Ovary (tissue), 3 donors: ENCODE data around the gene BMPER.

Experiments used
- CTCF ChIP-seq, 3 donors: fragments of 450-650 bp in 2 of 3; fragments of 200-600 bp in 1 of 3; IDR thresholded peaks; one replicate each; pipeline versions ENCODE4 v1.5.1 to v1.8.0; 2016 to 2022; ENCODE audit warnings: antibody characterized with exemption in 3 of 3, mild to moderate bottlenecking in 1 of 3
- EP300 ChIP-seq: sonication (generic); formaldehyde crosslinking; IDR thresholded peaks from one replicate; pipeline ENCODE4 v1.6.1; 2017; ENCODE audit warnings: antibody characterized with exemption
- POLR2A ChIP-seq: fragments of 450-650 bp; IDR thresholded peaks from one replicate; pipeline ENCODE4 v1.6.1; 2017; ENCODE audit warnings: antibody characterized with exemption, mild to moderate bottlenecking, moderate library complexity
- donor health status: DM: no; HTN: no; CAD: no.

DNA sequence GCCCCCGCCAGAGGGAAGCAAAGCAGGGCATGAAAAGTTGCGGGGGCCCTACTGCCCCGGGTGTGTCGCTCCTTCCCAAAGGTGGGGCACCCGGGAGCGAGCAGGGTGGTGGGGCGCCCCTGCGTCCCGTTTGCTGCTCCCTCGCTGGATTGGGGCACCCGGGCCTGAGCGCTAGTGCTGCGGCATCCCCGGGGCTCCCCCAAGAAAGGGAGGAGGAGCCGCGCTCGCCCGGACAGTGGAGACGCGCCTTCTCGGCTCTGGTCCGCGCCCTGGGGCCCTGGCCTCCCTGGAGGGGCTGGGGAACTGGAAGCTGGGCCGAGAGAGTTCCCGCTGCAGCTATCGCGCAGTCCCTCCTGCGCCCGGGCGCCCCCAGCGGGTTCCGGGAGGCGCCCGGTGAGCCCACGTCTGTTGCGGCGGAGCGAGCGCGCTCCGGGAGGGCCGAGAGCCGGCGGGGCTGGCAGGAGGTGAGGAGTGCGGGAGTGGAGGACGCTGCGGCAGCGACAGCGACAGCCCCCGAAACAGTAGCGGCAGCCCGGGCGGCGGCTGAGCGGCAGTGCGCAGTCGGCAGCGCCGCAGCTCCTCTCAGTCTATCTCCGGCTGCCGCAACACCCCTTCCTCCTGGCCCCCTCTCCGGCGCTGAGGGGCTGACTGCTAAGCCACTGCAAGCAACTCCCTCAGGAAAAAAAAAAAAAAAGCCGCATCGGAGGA is 504 bp upstream of the BMPER start:
- peak in 2 of 3 donors; percentile 29 for TF ChIP-seq CTCF (IDR thresholded peaks at IDR 0.05)
- TF ChIP-seq POLR2A, result no peak
- no peak for TF ChIP-seq EP300
